Peyer's patch (tissue), 4 donors: ENCODE measurements around the gene NTNG1.

Experiments
- CTCF ChIP-seq, 6 experiments: fragments of 450-650 bp in 4 of 6; fragments of 200-600 bp in 2 of 6; sonication (generic) in 1 of 6; IDR thresholded peaks; one replicate each; pipeline ENCODE4 v1.5.1; 2017 to 2019; ENCODE audit warnings: antibody characterized with exemption in 6 of 6, mild to moderate bottlenecking in 3 of 6, moderate library complexity in 1 of 6
- POLR2A ChIP-seq, 2 donors: fragments of 450-650 bp; IDR thresholded peaks; one replicate each; pipeline ENCODE4 v1.5.1; 2017; ENCODE audit warnings: antibody characterized with exemption in 2 of 2, mild to moderate bottlenecking in 2 of 2, moderate library complexity in 2 of 2

DNA sequence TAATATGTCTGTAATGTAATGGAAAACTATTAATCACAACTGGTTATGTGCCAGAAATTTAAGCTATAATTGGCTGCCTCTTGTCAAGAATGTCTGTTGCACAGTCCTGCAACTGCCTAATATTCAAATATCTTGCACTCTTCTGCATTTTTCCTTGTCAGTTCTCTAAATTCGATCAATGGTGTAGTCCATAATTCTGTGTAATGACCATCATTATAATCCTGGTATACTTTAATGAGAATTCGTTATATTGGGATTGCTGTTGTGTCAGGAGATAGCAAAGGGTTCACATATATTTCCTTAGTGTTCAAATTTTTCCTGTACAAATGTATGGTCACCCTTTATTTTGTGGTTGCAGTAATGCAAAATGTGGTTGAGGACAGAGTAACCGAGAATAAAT, 4.8 kb downstream of the NTNG1 start:
- TF ChIP-seq POLR2A (IDR thresholded peaks at IDR 0.05) (no peak), CTCF (IDR thresholded peaks at IDR 0.05) (no peak)
